ENCODE results near the gene NHLH1. TPM values are rescaled to one million over a fixed set of nuclear protein-coding genes. Genes with fewer than 3 reads are reported as not detected.

Gene NHLH1
- total RNA-seq, result not detected in 2 replicates

GRCh38 chr1:160366731-160367515 is at the start of gene NHLH1:
Gene NHLH1 (plus strand): TSS chr1:160367071. CDS start chr1:160370732, 3,661 bp downstream.

GRCh38 chr1:160342953-160343869 is 23.7 kb upstream of the NHLH1 start, which contains the start of the genes COPA and NCSTN:
Gene COPA (minus strand): TSS chr1:160343250. CDS start chr1:160343170, 80 bp downstream.
Gene NCSTN (plus strand): TSS chr1:160343383. CDS start chr1:160343397, 14 bp downstream.

GRCh38 chr1:160400223-160400645 is 33.4 kb downstream of the NHLH1 start, which contains the start of gene VANGL2:
Gene VANGL2 (plus strand): TSS chr1:160400564. CDS start chr1:160415838, 15,274 bp downstream.

Other genes with a start within 250 kb of the NHLH1 start
- gene ATP1A4, start 215.5 kb upstream of the NHLH1 start, total RNA-seq, result not detected in 2 replicates
- gene CASQ1, start 176.5 kb upstream of the NHLH1 start, total RNA-seq, result not detected in 2 replicates
- 81.7 and 87.2 TPM in 2 replicates for gene PEA15, start 161.7 kb upstream of the NHLH1 start, total RNA-seq
- gene DCAF8, start 104.5 kb upstream of the NHLH1 start, total RNA-seq, result 54.7 and 56.3 TPM in 2 replicates
- 47.3 and 56.5 TPM in 2 replicates for gene PEX19, start 81.9 kb upstream of the NHLH1 start, total RNA-seq
- gene COPA, start 23.8 kb upstream of the NHLH1 start, total RNA-seq, result 165 and 166 TPM in 2 replicates
- gene NCSTN, start 23.7 kb upstream of the NHLH1 start, total RNA-seq, result 75.6 and 89.0 TPM in 2 replicates
- gene VANGL2, start 33.5 kb downstream of the NHLH1 start, total RNA-seq, result 0.20 and 1.6 TPM in 2 replicates
- gene SLAMF6, start 156.2 kb downstream of the NHLH1 start, total RNA-seq, result not detected in 2 replicates
- not detected in 2 replicates for gene CD84, start 212.4 kb downstream of the NHLH1 start, total RNA-seq